Common myeloid progenitor, CD34-positive (primary cell): ENCODE measurements around the gene OR9G4.

Experiments used
- CTCF ChIA-PET: fragments of 350-600 bp; sonication (Branson Sonifier 250); formaldehyde crosslinking; loops from one replicate; lab custom pipeline; 2021; ENCODE audit warnings: antibody characterized with exemption; lab: Charles Lee
- POLR2A ChIA-PET: fragments of 350-600 bp; sonication (Branson Sonifier 250); formaldehyde crosslinking; loops from one replicate; lab custom pipeline; 2021; ENCODE audit warnings: antibody characterized with exemption; lab: Charles Lee
- DNase-seq, 3 donors: peaks; one replicate each; pipeline versions ENCODE4 v3.0.0 to v3.0.0-alpha.2; 2013
- H3K27ac ChIP-seq, 2 experiments: 1 replicate in 1 of 2; 2 replicates in 1 of 2; pipeline ENCODE4 v1.7.0; 2013; ENCODE audit warnings: inconsistent platforms in 2 of 2, low read length in 2 of 2, mild to moderate bottlenecking in 2 of 2, low read depth in 1 of 2, moderate library complexity in 1 of 2; ENCODE audit not compliant: severe bottlenecking in 2 of 2, insufficient read depth in 1 of 2, poor library complexity in 1 of 2
- H3K27me3 ChIP-seq, 5 experiments: replicated peaks in 2 of 5; 1 replicate in 3 of 5; 2 replicates in 2 of 5; pipeline versions ENCODE4 v1.6.1 to v1.7.0; 2013; ENCODE audit warnings: low read length in 4 of 5, mild to moderate bottlenecking in 2 of 5, moderate library complexity in 2 of 5, inconsistent platforms in 1 of 5; ENCODE audit not compliant: insufficient read depth in 5 of 5, control insufficient read depth in 4 of 5
- H3K36me3 ChIP-seq, 4 experiments: 1 replicate in 2 of 4; 2 replicates in 2 of 4; pipeline versions ENCODE4 v1.6.1 to v1.7.0; 2013; ENCODE audit warnings: low read length in 3 of 4, control low read depth in 1 of 4, mild to moderate bottlenecking in 1 of 4; ENCODE audit not compliant: control insufficient read depth in 4 of 4, insufficient read depth in 4 of 4
- H3K4me1 ChIP-seq, 4 experiments: 1 replicate in 3 of 4; 2 replicates in 1 of 4; pipeline versions ENCODE4 v1.6.1 to v1.7.1; 2013; ENCODE audit warnings: low read length in 3 of 4, mild to moderate bottlenecking in 3 of 4, control low read depth in 1 of 4, inconsistent platforms in 1 of 4, moderate library complexity in 1 of 4; ENCODE audit not compliant: control insufficient read depth in 4 of 4, insufficient read depth in 4 of 4; ENCODE audit errors: control extremely low read depth in 1 of 4
- H3K4me3 ChIP-seq, 7 experiments: 1 replicate in 4 of 7; 2 replicates in 3 of 7; pipeline versions ENCODE4 v1.5.1 to v1.7.0; 2013; ENCODE audit warnings: mild to moderate bottlenecking in 7 of 7, low read length in 6 of 7, moderate library complexity in 6 of 7, inconsistent platforms in 2 of 7, low read depth in 2 of 7, control low read depth in 1 of 7; ENCODE audit not compliant: insufficient read depth in 4 of 7, control insufficient read depth in 1 of 7; ENCODE audit errors: extremely low read depth in 1 of 7
- H3K9me3 ChIP-seq, 5 experiments: 1 replicate in 4 of 5; 2 replicates in 1 of 5; pipeline versions ENCODE4 v1.6.1 to v1.7.1; 2013; ENCODE audit warnings: low read length in 4 of 5, mild to moderate bottlenecking in 2 of 5, inconsistent platforms in 1 of 5, low read depth in 1 of 5, moderate library complexity in 1 of 5; ENCODE audit not compliant: control insufficient read depth in 4 of 5, insufficient read depth in 2 of 5; ENCODE audit errors: control extremely low read depth in 1 of 5
- whole genome bisulfite sequencing: methylation state at CpG from one replicate; pipeline ENCODE4 v1.1.5; 2013; ENCODE audit not compliant: insufficient coverage; 5-methylcytosine and 5-hydroxymethylcytosine counted together

Gene OR9G4

GRCh38 chr11:56700914-56701485, 47.5 kb downstream of the OR9G4 start:
- Histone ChIP-seq H3K4me1 (no peaks in the 10 kb centered on the region), H3K4me3 (no peak overlapping the region), H3K27ac (no peak overlapping the region), H3K36me3 (no peaks in the 10 kb centered on the region), H3K27me3 (no peaks in the 10 kb centered on the region), H3K9me3 (no peaks in the 10 kb centered on the region)
- CTCF ChIA-PET = no interaction called here
- POLR2A ChIA-PET = no interaction called here
- no peak for DNase-seq
- 89% methylated on average over 4 of the region's 8 CpGs for WGBS

- POLR2A ChIA-PET = no interaction called here
- Histone ChIP-seq H3K4me1 (no peaks in the 10 kb centered on the region), H3K27ac (no peak overlapping the region), H3K9me3 (no peaks in the 10 kb centered on the region), H3K4me3 (no peak overlapping the region), H3K36me3 (no peaks in the 10 kb centered on the region), H3K27me3 (no peaks in the 10 kb centered on the region)
- DNase-seq = no peak
- CTCF ChIA-PET = no interaction called here
- 68% methylated on average over 9 of the region's 10 CpGs for WGBS
Observed at GRCh38 chr11:56700242-56700913, 48.1 kb downstream of the OR9G4 start.

- no peaks in the 10 kb centered on the region for H3K9me3 ChIP-seq
- POLR2A ChIA-PET = no interaction called here
- WGBS = 100% methylated on average over 1 of the region's 1 CpG
- H3K4me3 ChIP-seq = no peak within 1 kb of the TSS
- H3K27me3 ChIP-seq = no peaks in the 10 kb centered on the region
- no peaks in the 10 kb centered on the region for H3K4me1 ChIP-seq
- CTCF ChIA-PET = no interaction called here
- no peak within 1 kb of the TSS for H3K27ac ChIP-seq
- H3K36me3 ChIP-seq = no peaks in the 10 kb centered on the region
- DNase-seq = no peak
Observed at GRCh38 chr11:56698795-56699194, 49.7 kb downstream of the OR9G4 start, which contains the start of gene OR9G1. TSS of gene OR9G1 (plus strand) at chr11:56699095. CDS start at chr11:56700388, 1,293 bp downstream.

- H3K4me3 ChIP-seq = no peak overlapping the region
- POLR2A ChIA-PET = no interaction called here
- H3K4me1 ChIP-seq = no peaks in the 10 kb centered on the region
- DNase-seq = no peak
- no peak overlapping the region for H3K27ac ChIP-seq
- no peaks in the 10 kb centered on the region for H3K36me3 ChIP-seq
- no CpG with 5 or more reads among the region's 2 CpGs for WGBS
- H3K27me3 ChIP-seq = no peaks in the 10 kb centered on the region
- no peaks in the 10 kb centered on the region for H3K9me3 ChIP-seq
- CTCF ChIA-PET = no interaction called here
Observed at GRCh38 chr11:56693428-56693827, 55.1 kb downstream of the OR9G4 start.
